GM23248 (cell line): Measurements from ENCODE around the gene COG1.

Experiments used
- EZH2 ChIP-seq: fragments of 200-600 bp; sonication (generic); IDR thresholded peaks from 2 replicates; pipeline ENCODE4 v1.6.1; 2018; ENCODE audit warnings: antibody characterized with exemption, mild to moderate bottlenecking; ENCODE audit not compliant: insufficient read depth, poor library complexity, severe bottlenecking
- EZH2phosphoT487 ChIP-seq: fragments of 200-600 bp; sonication (generic); IDR thresholded peaks from 2 replicates; pipeline ENCODE4 v1.6.1; 2018; ENCODE audit warnings: antibody characterized with exemption, moderate library complexity, mild to moderate bottlenecking, low read depth; ENCODE audit not compliant: insufficient read depth

DNA sequence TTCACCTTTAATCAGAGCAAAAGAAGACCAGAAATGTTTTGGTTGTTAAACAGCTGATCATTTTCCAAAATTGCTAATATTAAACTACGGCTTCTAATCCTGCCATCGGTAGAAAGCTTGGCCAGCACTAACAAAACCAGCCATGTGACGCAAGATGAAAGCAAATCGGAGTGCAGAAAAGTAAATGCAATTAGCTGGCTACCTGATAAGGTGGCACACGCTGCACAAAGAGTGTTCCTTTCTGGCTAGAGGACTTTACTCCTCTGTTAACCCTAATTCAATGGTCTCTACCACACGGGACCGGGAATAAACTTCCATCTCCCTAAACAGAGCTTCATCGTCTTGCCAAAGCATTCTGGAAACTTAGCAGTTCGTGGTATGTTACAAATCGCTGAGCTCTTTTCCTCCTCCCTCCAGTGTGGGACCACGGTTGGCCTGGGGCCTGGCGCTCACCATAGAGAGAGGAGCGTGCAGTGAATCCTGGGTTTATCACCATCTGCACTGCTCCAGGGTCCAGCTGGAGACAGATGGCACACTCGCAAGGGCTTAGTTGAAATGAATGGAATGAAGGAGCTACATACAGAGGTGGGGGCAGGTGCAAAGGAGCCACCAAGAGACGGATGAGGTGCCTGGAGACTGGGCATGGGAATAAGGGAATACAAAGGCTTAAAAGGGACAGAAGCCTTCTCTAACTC lies 10.1 kb upstream of the COG1 start:
- TF ChIP-seq EZH2phosphoT487: no peak
- no peak for TF ChIP-seq EZH2
